CD4-positive, alpha-beta T cell (primary cell): Measurements from ENCODE around the gene CEP57L1. TPM values are rescaled to one million over a fixed set of nuclear protein-coding genes. Genes with fewer than 3 reads are reported as not detected.

Experiments
- ATAC-seq: fragments of 200-7000 bp; cut with Tn5 transposase; one replicate; pipeline ENCODE4 v1.10.0; 2022; ENCODE audit warnings: mild to moderate bottlenecking; ENCODE audit not compliant: poor library complexity
- CTCF ChIA-PET: fragments of 350-600 bp; sonication (Branson Sonifier 250); formaldehyde crosslinking; loops from one replicate; lab custom pipeline; 2021; ENCODE audit warnings: antibody characterized with exemption, inconsistent platforms; lab: Charles Lee
- POLR2A ChIA-PET: fragments of 350-600 bp; sonication (Branson Sonifier 250); formaldehyde crosslinking; loops from one replicate; lab custom pipeline; 2021; ENCODE audit warnings: antibody characterized with exemption, inconsistent platforms; lab: Charles Lee
- DNase-seq, 14 experiments: peaks; one replicate each; pipeline ENCODE4 v3.0.0-alpha.2; 2013 to 2020; ENCODE audit warnings: mixed read lengths in 2 of 14
- H3K27ac ChIP-seq, 2 donors: one replicate each; pipeline versions ENCODE4 v1.5.1 to v1.7.0; 2013; ENCODE audit warnings: low read length in 2 of 2, low read depth in 1 of 2, mild to moderate bottlenecking in 1 of 2
- H3K27me3 ChIP-seq, 2 experiments: 1 replicate in 1 of 2; 2 replicates in 1 of 2; pipeline versions ENCODE4 v1.6.1 to v1.7.0; 2013; ENCODE audit warnings: low read length in 2 of 2, control low read depth in 1 of 2, mild to moderate bottlenecking in 1 of 2, moderate library complexity in 1 of 2; ENCODE audit not compliant: insufficient read depth in 2 of 2, control insufficient read depth in 1 of 2
- H3K36me3 ChIP-seq: one replicate; pipeline ENCODE4 v1.6.1; 2013; ENCODE audit warnings: low read length, control low read depth; ENCODE audit not compliant: insufficient read depth
- H3K4me1 ChIP-seq: one replicate; pipeline ENCODE4 v1.6.1; 2013; ENCODE audit warnings: low read length, control low read depth; ENCODE audit not compliant: insufficient read depth
- H3K4me3 ChIP-seq: one replicate; pipeline ENCODE4 v1.5.1; 2013; ENCODE audit warnings: mild to moderate bottlenecking, low read length, moderate library complexity
- H3K9me3 ChIP-seq, 2 experiments: 1 replicate in 1 of 2; 2 replicates in 1 of 2; pipeline versions ENCODE4 v1.6.1 to v1.7.0; 2013; ENCODE audit warnings: low read length in 2 of 2, mild to moderate bottlenecking in 2 of 2, control low read depth in 1 of 2, moderate library complexity in 1 of 2; ENCODE audit not compliant: control insufficient read depth in 1 of 2, insufficient read depth in 1 of 2
- H3K27ac Mint-ChIP-seq: one replicate; pipeline ENCODE4 v1.8.0; 2020; ENCODE audit warnings: mixed read lengths
- H3K27me3 Mint-ChIP-seq: one replicate; pipeline ENCODE4 v1.8.0; 2021; ENCODE audit warnings: mixed read lengths
- H3K36me3 Mint-ChIP-seq: one replicate; pipeline ENCODE4 v1.8.0; 2021; ENCODE audit warnings: low read depth, mixed read lengths
- H3K4me1 Mint-ChIP-seq: one replicate; pipeline ENCODE4 v1.8.0; 2021; ENCODE audit warnings: low read depth, mixed read lengths
- H3K4me3 Mint-ChIP-seq: one replicate; pipeline ENCODE4 v1.8.0; 2020; ENCODE audit warnings: mild to moderate bottlenecking, mixed read lengths
- H3K9me3 Mint-ChIP-seq: one replicate; pipeline ENCODE4 v1.8.0; 2020; ENCODE audit warnings: mixed read lengths
- intact Hi-C, 2 experiments: fragments of 100-400 bp; cut with DNase I in 1 of 2; cut with micrococcal nuclease in 1 of 2; formaldehyde crosslinking; loops; one replicate each; pipeline versions ENCODE4 v1.15.1 to v1.9.0; 2023 to 2025; cut with DNase I, micrococcal nuclease
- polyA plus RNA-seq, 2 donors: library from polyadenylated mRNA; unstranded; fragments of 120-200 nt; gene quantifications; one replicate each; pipeline ENCODE4 v1.2.1, GENCODE V29; 2013
- total RNA-seq, 174 experiments: library from RNA in 2 of 174; stranded (reverse) in 2 of 174; gene quantifications; one replicate each; pipeline ENCODE4 v1.2.3 and lab custom pipeline; 2021 to 2026
- TF ChIP-seq, protein P1 (sequence below): fragments of 200-600 bp; IDR thresholded peaks from one replicate; pipeline ENCODE4 v1.8.0; 2022; ENCODE audit warnings: antibody characterized with exemption, mild to moderate bottlenecking

Gene CEP57L1
- total RNA-seq, result 1 to 10 TPM; 3.8 to 4.8 TPM
- polyA plus RNA-seq (2013, experiment 1 of 2), result 7.9 TPM
- 7.3 TPM for polyA plus RNA-seq (2013, experiment 2 of 2)
- 1.9 to 39.8 (median 16.5) reads per million in 172 experiments for total RNA-seq (lab: John Stamatoyannopoulos, UW)

DNA sequence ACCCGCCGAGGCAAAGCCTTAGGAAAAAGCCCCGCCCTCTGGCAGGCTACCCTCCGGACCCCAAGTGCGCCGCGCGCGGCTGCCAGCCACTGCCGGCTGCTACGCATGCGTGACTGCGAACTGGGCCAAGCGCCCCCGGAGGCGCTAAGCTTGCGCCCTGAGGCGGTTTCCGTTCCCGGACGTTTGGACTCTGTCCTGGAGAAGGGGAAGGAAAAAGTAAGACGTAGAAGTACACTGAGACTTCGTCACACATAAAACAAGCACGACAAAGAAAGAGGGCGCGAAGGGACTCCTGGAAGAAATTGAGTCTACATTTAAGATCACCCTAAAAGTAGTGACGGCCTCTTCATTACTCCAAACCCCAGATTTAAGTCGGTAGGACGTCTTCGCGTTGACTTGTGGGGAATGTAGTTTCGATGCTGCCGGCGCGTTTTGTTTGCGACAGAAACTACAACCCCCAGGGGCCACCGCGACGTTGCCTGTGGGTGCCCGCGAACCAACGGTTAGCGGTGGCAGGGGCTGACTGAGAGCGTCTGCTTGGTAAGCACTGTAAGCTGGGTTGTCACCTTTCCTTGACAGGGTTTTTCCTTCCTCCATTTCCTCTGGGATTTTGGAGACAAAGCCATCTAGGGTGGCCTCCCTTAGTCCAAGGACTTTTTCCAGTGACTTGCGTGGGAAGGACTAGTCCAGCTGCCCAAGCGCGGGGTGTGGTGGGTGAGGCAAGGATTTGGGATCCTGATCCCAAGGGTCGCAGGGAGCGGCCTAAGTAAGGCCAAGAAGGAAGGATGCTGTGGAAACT lies at the start of gene CEP57L1:
Gene CEP57L1 (plus strand): TSS at position 472 of the 799 bp plus-strand sequence. CDS start 49,715 bp downstream, outside the sequence.
- Mint-ChIP-seq H3K9me3 (no peaks in the 10 kb centered on the region), H3K4me1 (peaks cover 56% of the 10 kb centered on the region), H3K27ac (peak within 1 kb of the TSS; percentile 98), H3K36me3 (peaks cover 14% of the 10 kb centered on the region), H3K27me3 (no peaks in the 10 kb centered on the region), H3K4me3 (peak within 1 kb of the TSS; percentile 96)
- ChIA-PET POLR2A (interaction anchor here (0.6 to 4.7 kb wide), 26 partner anchors 11 to 1781 kb away, joined by 3 to 102 read pairs (median 5); partner anchors contain the start of genes AK9, AMD1, ARMC2 and CD164), CTCF (interaction anchor here (1.4 to 1.7 kb wide), 3 partner anchors 22 to 1084 kb away, joined by 4 to 5 read pairs (median 5); partner anchors contain the start of gene WASF1)
- no peaks in the 10 kb centered on the region for H3K36me3 ChIP-seq
- H3K27ac ChIP-seq, result peak within 1 kb of the TSS; percentile 95 to 98
- peak; percentile 89 to 98 (median 92) for DNase-seq
- no peaks in the 10 kb centered on the region for H3K9me3 ChIP-seq
- peaks cover 15% of the 10 kb centered on the region for H3K4me1 ChIP-seq
- H3K4me3 ChIP-seq, result peak within 1 kb of the TSS; percentile 80
- ATAC-seq, result peak; percentile 81
- TF ChIP-seq, protein P1, sequence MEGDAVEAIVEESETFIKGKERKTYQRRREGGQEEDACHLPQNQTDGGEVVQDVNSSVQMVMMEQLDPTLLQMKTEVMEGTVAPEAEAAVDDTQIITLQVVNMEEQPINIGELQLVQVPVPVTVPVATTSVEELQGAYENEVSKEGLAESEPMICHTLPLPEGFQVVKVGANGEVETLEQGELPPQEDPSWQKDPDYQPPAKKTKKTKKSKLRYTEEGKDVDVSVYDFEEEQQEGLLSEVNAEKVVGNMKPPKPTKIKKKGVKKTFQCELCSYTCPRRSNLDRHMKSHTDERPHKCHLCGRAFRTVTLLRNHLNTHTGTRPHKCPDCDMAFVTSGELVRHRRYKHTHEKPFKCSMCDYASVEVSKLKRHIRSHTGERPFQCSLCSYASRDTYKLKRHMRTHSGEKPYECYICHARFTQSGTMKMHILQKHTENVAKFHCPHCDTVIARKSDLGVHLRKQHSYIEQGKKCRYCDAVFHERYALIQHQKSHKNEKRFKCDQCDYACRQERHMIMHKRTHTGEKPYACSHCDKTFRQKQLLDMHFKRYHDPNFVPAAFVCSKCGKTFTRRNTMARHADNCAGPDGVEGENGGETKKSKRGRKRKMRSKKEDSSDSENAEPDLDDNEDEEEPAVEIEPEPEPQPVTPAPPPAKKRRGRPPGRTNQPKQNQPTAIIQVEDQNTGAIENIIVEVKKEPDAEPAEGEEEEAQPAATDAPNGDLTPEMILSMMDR, result no peak
- no peaks in the 10 kb centered on the region for H3K27me3 ChIP-seq
- intact Hi-C loops, result loop anchor here (2.0 to 10.0 kb wide), 13 partner anchors 86 to 1980 kb away; partner anchors contain the start of genes CD164 (in 2 of the 2), AFG1L (in 1 of the 2), AK9 (in 1 of the 2) and BEND3 (in 1 of the 2)

GRCh38 chr6:109048176-109048575 lies 47.1 kb upstream of the CEP57L1 start:
- Mint-ChIP-seq H3K4me3 (no peak overlapping the region), H3K4me1 (peaks cover 39% of the 10 kb centered on the region), H3K27ac (no peak overlapping the region), H3K9me3 (no peaks in the 10 kb centered on the region), H3K36me3 (no peaks in the 10 kb centered on the region), H3K27me3 (no peaks in the 10 kb centered on the region)
- Histone ChIP-seq H3K9me3 (no peaks in the 10 kb centered on the region), H3K27me3 (no peaks in the 10 kb centered on the region), H3K4me3 (no peak overlapping the region), H3K27ac (no peak overlapping the region), H3K4me1 (peaks cover 13% of the 10 kb centered on the region), H3K36me3 (no peaks in the 10 kb centered on the region)
- intact Hi-C loops, result no loop called here
- no peak for ATAC-seq
- peak in 1 of 14 experiments; percentile 22 for DNase-seq
- ChIA-PET CTCF (interaction anchor here (1.6 kb wide), 1 partner anchor 25 kb away, joined by 3 read pairs; no protein-coding TSS in a partner anchor), POLR2A (interaction anchor here (0.8 to 1.0 kb wide), 4 partner anchors 9 to 47 kb away, joined by 3 read pairs; partner anchors contain the start of genes CEP57L1 and SESN1)
- TF ChIP-seq, protein P1, result no peak

DNA sequence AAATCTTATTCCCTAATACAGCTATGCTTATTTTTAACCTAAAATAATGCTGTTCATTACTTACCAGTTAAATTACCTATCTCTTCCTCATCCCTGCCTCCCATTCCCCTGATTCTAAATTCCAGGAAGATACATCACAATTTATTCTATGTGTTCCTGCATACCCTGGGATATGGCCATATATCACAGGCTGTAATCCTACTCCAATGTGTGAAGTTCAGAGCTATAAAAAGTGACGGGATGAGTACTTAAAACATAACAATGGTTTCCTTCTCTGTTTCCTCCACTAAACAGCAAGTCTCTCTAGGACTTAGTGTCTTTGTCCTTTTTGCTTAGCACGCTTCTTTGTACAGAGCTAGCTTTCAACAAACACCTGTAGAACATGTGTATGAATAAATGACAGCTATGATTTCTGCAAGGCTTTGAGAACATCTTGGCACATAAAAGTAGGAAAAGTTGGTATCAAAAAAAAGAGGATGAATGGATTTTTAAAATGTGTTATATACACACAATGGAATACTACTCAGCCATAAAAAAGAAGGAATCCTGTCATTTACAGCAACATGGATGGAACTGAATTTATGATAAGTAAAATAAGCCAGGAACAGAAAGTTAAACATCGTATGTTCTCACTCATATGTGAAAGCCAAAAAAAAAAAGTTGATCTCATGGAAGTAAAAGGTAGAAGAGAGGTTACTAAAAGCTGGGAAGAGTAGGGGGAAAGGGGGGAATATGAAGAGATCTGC lies 46.5 kb upstream of the CEP57L1 start:
- Mint-ChIP-seq H3K36me3 (no peaks in the 10 kb centered on the region), H3K4me3 (no peak overlapping the region), H3K27me3 (no peaks in the 10 kb centered on the region), H3K9me3 (no peaks in the 10 kb centered on the region), H3K27ac (no peak overlapping the region), H3K4me1 (peaks cover 39% of the 10 kb centered on the region)
- Histone ChIP-seq H3K27me3 (no peaks in the 10 kb centered on the region), H3K9me3 (no peaks in the 10 kb centered on the region), H3K4me3 (no peak overlapping the region), H3K36me3 (no peaks in the 10 kb centered on the region), H3K4me1 (peaks cover 13% of the 10 kb centered on the region), H3K27ac (no peak overlapping the region)
- no peak for DNase-seq
- intact Hi-C loops, result no loop called here
- ATAC-seq, result no peak
- CTCF ChIA-PET, result interaction anchor here (1.6 kb wide), 1 partner anchor 24 kb away, joined by 3 read pairs; no protein-coding TSS in a partner anchor
- TF ChIP-seq, protein P1, result no peak
- POLR2A ChIA-PET, result interaction anchor here (0.6 to 1.2 kb wide), 6 partner anchors 10 to 490 kb away, joined by 3 read pairs; partner anchors contain the start of genes CEP57L1 and SESN1
